ENCODE measurements around the gene KDELR1. TPM values are rescaled to one million over a fixed set of nuclear protein-coding genes. Genes with fewer than 3 reads are reported as not detected.

Gene KDELR1
- total RNA-seq, 1 donor from 2014 or later, result 138 TPM

DNA sequence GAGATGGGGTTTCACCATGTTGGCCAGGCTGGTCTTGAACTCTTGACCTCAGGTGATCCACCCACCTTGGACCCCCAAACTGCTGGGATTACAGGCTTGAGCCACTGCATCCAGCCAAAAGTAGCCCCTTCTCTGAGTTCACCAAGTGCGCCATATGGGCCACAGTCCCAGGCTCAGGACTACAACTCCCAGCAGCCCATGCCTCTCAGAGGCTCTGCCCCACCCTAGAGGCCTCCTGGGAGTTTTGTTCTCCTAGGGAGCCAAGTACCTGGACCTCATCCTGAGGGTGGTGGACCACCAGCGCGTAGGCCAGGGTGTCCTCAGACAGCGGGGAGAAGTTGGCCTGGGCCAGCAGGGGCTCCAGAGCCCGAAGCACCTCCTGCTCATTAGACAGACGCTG lies 46.5 kb downstream of the KDELR1 start:
- H3K9me3 ChIP-seq, result no peaks in the 10 kb centered on the region
- ATAC-seq (no peak), DNase-seq (no peak)
- H3K4me1 ChIP-seq, result no peaks in the 10 kb centered on the region
- H3K4me3 ChIP-seq, result no peak overlapping the region
- no peaks in the 10 kb centered on the region for H3K27me3 ChIP-seq
- TF ChIP-seq, protein P1, sequence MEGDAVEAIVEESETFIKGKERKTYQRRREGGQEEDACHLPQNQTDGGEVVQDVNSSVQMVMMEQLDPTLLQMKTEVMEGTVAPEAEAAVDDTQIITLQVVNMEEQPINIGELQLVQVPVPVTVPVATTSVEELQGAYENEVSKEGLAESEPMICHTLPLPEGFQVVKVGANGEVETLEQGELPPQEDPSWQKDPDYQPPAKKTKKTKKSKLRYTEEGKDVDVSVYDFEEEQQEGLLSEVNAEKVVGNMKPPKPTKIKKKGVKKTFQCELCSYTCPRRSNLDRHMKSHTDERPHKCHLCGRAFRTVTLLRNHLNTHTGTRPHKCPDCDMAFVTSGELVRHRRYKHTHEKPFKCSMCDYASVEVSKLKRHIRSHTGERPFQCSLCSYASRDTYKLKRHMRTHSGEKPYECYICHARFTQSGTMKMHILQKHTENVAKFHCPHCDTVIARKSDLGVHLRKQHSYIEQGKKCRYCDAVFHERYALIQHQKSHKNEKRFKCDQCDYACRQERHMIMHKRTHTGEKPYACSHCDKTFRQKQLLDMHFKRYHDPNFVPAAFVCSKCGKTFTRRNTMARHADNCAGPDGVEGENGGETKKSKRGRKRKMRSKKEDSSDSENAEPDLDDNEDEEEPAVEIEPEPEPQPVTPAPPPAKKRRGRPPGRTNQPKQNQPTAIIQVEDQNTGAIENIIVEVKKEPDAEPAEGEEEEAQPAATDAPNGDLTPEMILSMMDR (IDR thresholded peaks at IDR 0.05), result no peak
- H3K36me3 ChIP-seq, result no peaks in the 10 kb centered on the region
- H3K27ac ChIP-seq, result no peak overlapping the region
- intact Hi-C loops (cut with DNase I), result no loop called here

DNA sequence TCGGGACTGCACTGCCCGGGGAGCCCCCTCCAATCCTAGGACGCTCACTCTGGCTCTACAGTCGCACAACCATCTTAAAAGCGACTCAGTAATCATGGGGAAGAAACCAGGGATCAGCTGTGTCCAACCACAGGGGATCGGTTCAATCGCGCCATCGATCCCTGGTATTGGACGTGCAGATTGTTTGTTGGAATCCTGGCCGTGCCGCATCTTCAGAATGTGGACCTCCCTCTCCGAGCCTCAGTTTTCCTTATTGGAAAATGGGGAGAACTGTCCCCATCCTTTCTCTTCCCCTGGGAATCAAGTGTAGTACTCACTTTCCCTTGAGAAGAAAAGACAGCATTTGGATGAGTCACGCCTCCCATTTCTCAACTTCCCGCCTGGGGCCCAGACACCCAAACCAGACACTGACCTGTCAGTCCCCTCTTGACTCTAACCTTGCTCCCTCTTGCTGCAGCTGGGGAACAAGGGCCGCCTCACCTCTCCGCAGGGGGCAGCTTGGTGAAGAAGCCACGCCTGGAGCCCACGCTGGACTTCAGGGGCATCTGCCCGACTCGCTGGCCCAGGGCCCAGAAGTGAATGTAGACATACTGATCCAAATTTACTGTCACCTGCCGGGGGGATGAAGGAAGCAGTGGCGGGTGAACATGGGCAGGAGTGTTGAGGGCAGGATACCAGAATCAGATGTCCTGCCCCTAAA lies 48.4 kb downstream of the KDELR1 start:
- TF ChIP-seq, protein P1 (IDR thresholded peaks at IDR 0.05), result no peak
- Histone ChIP-seq H3K36me3 (no peaks in the 10 kb centered on the region), H3K27me3 (no peaks in the 10 kb centered on the region), H3K9me3 (no peaks in the 10 kb centered on the region), H3K4me3 (no peak overlapping the region), H3K27ac (no peak overlapping the region), H3K4me1 (no peaks in the 10 kb centered on the region)
- ATAC-seq, result no peak
- intact Hi-C loops (cut with DNase I), result no loop called here
- no peak for DNase-seq

DNA sequence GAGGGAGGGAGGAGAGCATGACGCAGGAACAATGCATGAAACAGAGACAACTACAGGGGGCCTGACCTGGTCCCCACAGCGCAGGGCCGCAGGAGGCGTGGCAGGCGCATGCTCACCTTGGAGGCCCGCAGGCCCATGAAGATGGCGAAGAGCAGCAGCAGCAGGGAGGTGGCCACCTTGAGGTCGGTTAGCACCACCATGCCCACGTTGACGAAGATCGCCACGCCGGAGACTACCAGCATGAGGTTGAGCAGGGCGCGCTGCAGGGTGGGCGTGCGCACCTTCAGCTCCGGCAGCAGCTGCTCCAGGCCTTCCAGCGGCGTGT lies 49.0 kb downstream of the KDELR1 start:
- TF ChIP-seq, protein P1 (IDR thresholded peaks at IDR 0.05), result no peak
- intact Hi-C loops (cut with DNase I), result no loop called here
- Histone ChIP-seq H3K4me3 (no peak overlapping the region), H3K4me1 (no peaks in the 10 kb centered on the region), H3K27ac (no peak overlapping the region), H3K9me3 (no peaks in the 10 kb centered on the region), H3K36me3 (no peaks in the 10 kb centered on the region), H3K27me3 (no peaks in the 10 kb centered on the region)
- no peak for DNase-seq
- no peak for ATAC-seq

DNA sequence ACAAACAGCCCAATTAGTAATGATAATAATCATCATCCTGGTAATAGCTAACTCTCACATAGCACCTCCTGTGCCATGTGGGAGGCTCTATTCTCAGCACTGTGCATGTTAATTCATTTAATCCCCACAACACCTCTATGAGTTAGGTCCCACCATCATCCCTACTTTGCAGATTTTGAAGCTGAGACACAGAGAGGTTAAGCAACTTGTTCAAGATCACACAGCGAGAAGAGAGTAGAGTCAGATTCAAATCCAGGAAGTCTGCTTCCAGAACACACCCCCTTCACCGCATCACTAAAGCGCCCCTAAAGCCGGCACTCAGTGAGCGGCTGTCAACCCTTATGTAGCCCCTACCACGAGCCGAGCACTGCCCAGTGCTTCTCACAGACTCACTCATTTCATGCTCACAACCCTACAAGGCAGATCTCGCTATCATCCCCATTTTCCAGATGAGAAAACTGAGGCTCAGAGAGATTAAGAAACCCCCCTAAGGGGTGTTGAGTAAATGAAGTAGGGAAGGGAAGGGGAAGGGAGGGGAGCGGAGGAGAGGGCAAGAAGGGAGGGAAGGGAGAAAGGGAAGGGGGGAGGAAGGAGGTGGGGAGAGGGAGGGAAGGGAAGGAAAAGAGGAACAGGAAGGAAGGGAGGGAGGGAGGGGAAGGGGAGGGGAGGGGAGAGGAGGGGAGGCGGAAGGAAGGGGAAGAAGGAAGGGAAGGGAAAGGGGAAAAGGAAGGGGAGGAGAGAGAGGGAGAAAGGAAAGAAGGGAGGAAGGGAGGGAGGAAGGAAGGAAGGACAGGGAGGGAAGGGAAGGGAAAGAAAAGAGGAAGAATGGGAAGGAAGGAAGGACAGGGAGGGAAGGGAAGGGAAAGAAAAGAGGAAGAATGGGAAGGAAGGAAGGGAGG lies 49.6 kb downstream of the KDELR1 start:
- intact Hi-C loops (cut with DNase I), result no loop called here
- H3K4me3 ChIP-seq, result no peak overlapping the region
- TF ChIP-seq, protein P1 (IDR thresholded peaks at IDR 0.05), result no peak
- no peak for ATAC-seq
- no peaks in the 10 kb centered on the region for H3K9me3 ChIP-seq
- no peak for DNase-seq
- no peaks in the 10 kb centered on the region for H3K4me1 ChIP-seq
- H3K27ac ChIP-seq, result no peak overlapping the region
- H3K36me3 ChIP-seq, result no peaks in the 10 kb centered on the region
- H3K27me3 ChIP-seq, result no peaks in the 10 kb centered on the region

DNA sequence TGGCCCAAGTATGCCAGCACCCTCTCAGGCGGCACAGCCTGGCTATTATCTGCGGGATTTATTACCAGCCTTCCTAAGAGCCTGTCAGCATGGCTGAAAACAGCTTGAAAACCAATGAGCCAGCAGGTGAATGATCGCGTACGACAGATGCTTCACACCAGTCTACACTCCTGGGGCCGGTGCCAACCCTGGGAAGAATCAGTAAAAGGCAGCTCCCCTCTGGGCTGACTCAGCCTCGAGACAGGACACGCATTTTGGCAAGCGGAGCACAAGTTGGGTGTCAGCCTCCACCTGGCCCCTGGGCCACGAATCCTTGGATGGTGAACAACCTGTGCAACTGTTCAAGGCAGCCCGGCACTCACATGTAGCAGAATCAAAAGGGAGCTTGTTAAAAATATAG lies 50.4 kb downstream of the KDELR1 start:
- intact Hi-C loops (cut with DNase I), result no loop called here
- DNase-seq, result no peak
- no peaks in the 10 kb centered on the region for H3K27me3 ChIP-seq
- H3K36me3 ChIP-seq, result no peaks in the 10 kb centered on the region
- no peak for ATAC-seq
- no peaks in the 10 kb centered on the region for H3K9me3 ChIP-seq
- no peaks in the 10 kb centered on the region for H3K4me1 ChIP-seq
- no peak overlapping the region for H3K27ac ChIP-seq
- no peak overlapping the region for H3K4me3 ChIP-seq
- TF ChIP-seq, protein P1 (IDR thresholded peaks at IDR 0.05), result no peak

All from upper lobe of right lung (tissue), 1 donor.